HepG2 (cell line): Measurements from ENCODE around the gene PUS1.

Source experiments
- EZH2 ChIP-seq: conservative IDR thresholded peaks from 2 replicates; pipeline ENCODE4 v1.6.1; 2012; ENCODE audit warnings: mild to moderate bottlenecking, low read depth, low read length, moderate library complexity
- HIVEP1 ChIP-seq: sonication (generic); formaldehyde crosslinking; IDR thresholded peaks from 2 replicates; pipeline ENCODE4 v1.4.0; 2020; ENCODE audit warnings: mild to moderate bottlenecking, missing genetic modification reagents
- KLF9 ChIP-seq: IDR thresholded peaks from 2 replicates; pipeline ENCODE4 v1.6.1; 2016; ENCODE audit warnings: low read depth
- SMYD3 ChIP-seq: sonication (generic); formaldehyde crosslinking; IDR thresholded peaks from 2 replicates; pipeline ENCODE4 v1.8.1; 2023; ENCODE audit warnings: mild to moderate bottlenecking, missing genetic modification reagents

- no peak for TF ChIP-seq EZH2
- no peak for TF ChIP-seq SMYD3 (CRISPR knock-in tag)
- no peak for TF ChIP-seq KLF9
- TF ChIP-seq HIVEP1: no peak
These were observed 54.5 kb downstream of the PUS1 start for GRCh38 chr12:131983554-131983953.
